Stomach (tissue), 4 donors: ENCODE data around the gene LRTM2.

Experiments used
- CTCF ChIP-seq, 7 experiments: fragments of 450-650 bp in 4 of 7; fragments of 200-600 bp in 3 of 7; sonication (generic) in 3 of 7; IDR thresholded peaks; one replicate each; pipeline ENCODE4 v1.5.1; 2016 to 2019; ENCODE audit warnings: antibody characterized with exemption in 7 of 7, control low read depth in 2 of 7, mild to moderate bottlenecking in 1 of 7
- EP300 ChIP-seq: sonication (generic); formaldehyde crosslinking; IDR thresholded peaks from one replicate; pipeline ENCODE4 v1.6.1; 2017; ENCODE audit warnings: antibody characterized with exemption
- POLR2A ChIP-seq, 4 donors: fragments of 450-650 bp; IDR thresholded peaks; one replicate each; pipeline ENCODE4 v1.6.1; 2016; ENCODE audit warnings: antibody characterized with exemption in 4 of 4, control low read depth in 2 of 4, mild to moderate bottlenecking in 1 of 4, moderate library complexity in 1 of 4
- POLR2AphosphoS5 ChIP-seq, 3 donors: sonication (generic); formaldehyde crosslinking; IDR thresholded peaks; one replicate each; pipeline ENCODE4 v1.6.1; 2016; ENCODE audit warnings: antibody characterized with exemption in 3 of 3

GRCh38 chr12:1830401-1830845 is 10.1 kb downstream of the LRTM2 start:
- TF ChIP-seq CTCF (IDR thresholded peaks at IDR 0.05) (no peak), POLR2AphosphoS5 (IDR thresholded peaks at IDR 0.05) (no peak), POLR2A (IDR thresholded peaks at IDR 0.05) (no peak), EP300 (no peak)
